IMR-90 (cell line): ENCODE results near the gene SMARCA4.

Experiments
- BHLHE40 ChIP-seq: fragments of 150-350 bp; IDR thresholded peaks from 2 replicates; pipeline ENCODE4 v1.6.1; 2016; ENCODE audit warnings: mild to moderate bottlenecking, low read depth, low read length
- CHD1 ChIP-seq: IDR thresholded peaks from 2 replicates; pipeline ENCODE4 v1.6.1; 2012; ENCODE audit warnings: low read depth, low read length, improper control_type of control experiment
- CTCF ChIP-seq: conservative IDR thresholded peaks from 2 replicates; pipeline ENCODE4 v1.5.1; 2012; ENCODE audit warnings: mild to moderate bottlenecking, low read depth, low read length, improper control_type of control experiment
- FOS ChIP-seq: fragments of 150-350 bp; IDR thresholded peaks from 2 replicates; pipeline ENCODE4 v1.6.1; 2016; ENCODE audit warnings: low read depth, low read length
- MAFK ChIP-seq: IDR thresholded peaks from 2 replicates; pipeline ENCODE4 v1.6.1; 2012; ENCODE audit warnings: low read depth, low read length, improper control_type of control experiment
- MAZ ChIP-seq: IDR thresholded peaks from 2 replicates; pipeline ENCODE4 v1.6.1; 2012; ENCODE audit warnings: low read depth, mild to moderate bottlenecking, low read length, improper control_type of control experiment, moderate library complexity, borderline replicate concordance
- MXI1 ChIP-seq: IDR thresholded peaks from 2 replicates; pipeline ENCODE4 v1.6.1; 2012; ENCODE audit warnings: low read depth, mild to moderate bottlenecking, low read length, moderate library complexity, borderline replicate concordance
- POLR2A ChIP-seq: IDR thresholded peaks from 2 replicates; pipeline ENCODE4 v1.6.1; 2012; ENCODE audit warnings: mild to moderate bottlenecking, low read depth, low read length
- RAD21 ChIP-seq: IDR thresholded peaks from 2 replicates; pipeline ENCODE4 v1.6.1; 2012; ENCODE audit warnings: low read length, improper control_type of control experiment
- RFX5 ChIP-seq: IDR thresholded peaks from 2 replicates; pipeline ENCODE4 v1.8.0; 2012; ENCODE audit warnings: low read depth, mild to moderate bottlenecking, low read length, moderate library complexity
- SMC3 ChIP-seq: fragments of 150-350 bp; IDR thresholded peaks from 2 replicates; pipeline ENCODE4 v1.6.1; 2016; ENCODE audit warnings: low read depth, mild to moderate bottlenecking, antibody characterized with exemption, low read length, moderate library complexity
- TF ChIP-seq, protein P1 (sequence below): fragments of 150-350 bp; IDR thresholded peaks from 2 replicates; pipeline ENCODE4 v1.6.1; 2017; ENCODE audit warnings: mild to moderate bottlenecking, antibody characterized with exemption, low read length, low read depth

- TF ChIP-seq, protein P1, sequence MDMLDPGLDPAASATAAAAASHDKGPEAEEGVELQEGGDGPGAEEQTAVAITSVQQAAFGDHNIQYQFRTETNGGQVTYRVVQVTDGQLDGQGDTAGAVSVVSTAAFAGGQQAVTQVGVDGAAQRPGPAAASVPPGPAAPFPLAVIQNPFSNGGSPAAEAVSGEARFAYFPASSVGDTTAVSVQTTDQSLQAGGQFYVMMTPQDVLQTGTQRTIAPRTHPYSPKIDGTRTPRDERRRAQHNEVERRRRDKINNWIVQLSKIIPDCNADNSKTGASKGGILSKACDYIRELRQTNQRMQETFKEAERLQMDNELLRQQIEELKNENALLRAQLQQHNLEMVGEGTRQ: no peak
- TF ChIP-seq POLR2A (no peak), MAZ (no peak), CTCF (no peak), BHLHE40 (no peak), CHD1 (no peak), SMC3 (no peak), FOS (no peak), RFX5 (no peak), MXI1 (no peak), MAFK (no peak), RAD21 (no peak)
Measured at GRCh38 chr19:10975374-10976130, 14.7 kb downstream of the SMARCA4 start.
